ENCODE measurements around the gene SH2B2.
"Not testable (repeated sequence)": the region's sequence is repeated elsewhere in the genome, so short reads cannot be mapped to it uniquely, and the experiment has no call there.

The SH2B2 gene

GRCh38 chr7:102287111-102287980 lies 678 bp downstream of the SH2B2 start:
- DNase-seq, result no peak

GRCh38 chr7:102287981-102288278 lies 1.3 kb downstream of the SH2B2 start:
- no peak for DNase-seq

- no peak for DNase-seq
These were observed 1.7 kb downstream of the SH2B2 start for GRCh38 chr7:102288285-102288930.

GRCh38 chr7:102289057-102289456 lies 2.4 kb downstream of the SH2B2 start:
- DNase-seq, result no peak

DNA sequence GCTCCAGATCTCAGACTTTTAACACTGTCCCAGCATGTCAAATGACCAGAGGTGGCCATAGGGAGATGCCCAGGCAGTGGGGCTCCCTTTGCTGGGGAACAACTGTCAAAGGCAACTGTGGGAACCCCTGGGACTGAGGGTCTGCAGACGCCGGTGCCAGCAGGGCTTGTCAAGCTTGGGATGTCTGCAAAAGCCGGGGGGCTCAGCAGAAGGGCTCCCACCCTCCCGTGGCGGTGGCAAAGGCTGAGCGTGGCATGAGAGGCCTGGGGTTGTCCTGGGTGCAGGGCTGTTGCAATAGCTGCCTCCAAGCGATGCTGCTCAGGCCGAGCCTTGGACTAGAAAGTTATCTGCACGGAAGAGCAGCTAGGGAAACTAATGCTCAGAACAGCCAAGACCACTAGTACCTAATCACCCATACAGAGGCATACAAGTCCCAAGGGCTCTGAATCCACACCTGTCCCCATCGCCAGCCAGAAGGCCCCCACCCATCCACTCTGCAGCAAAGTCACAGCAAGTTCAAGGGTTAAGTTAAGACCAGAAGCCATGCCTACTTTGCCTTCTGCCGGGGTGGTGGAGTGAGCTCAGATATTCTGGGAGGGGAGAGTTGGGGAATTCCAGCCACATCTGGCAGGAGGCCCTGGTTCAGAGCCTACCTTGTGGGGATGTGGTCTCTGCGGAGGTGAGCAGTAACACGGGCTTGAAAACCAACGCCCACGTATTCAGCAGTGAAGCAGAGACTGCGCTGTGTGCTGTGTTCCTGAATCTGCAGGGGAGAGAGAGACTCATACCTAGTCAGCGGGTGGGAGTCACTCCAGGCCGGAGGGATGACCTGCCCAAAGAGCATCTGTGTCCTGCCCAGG lies 4.6 kb downstream of the SH2B2 start:
- no peak for DNase-seq

DNA sequence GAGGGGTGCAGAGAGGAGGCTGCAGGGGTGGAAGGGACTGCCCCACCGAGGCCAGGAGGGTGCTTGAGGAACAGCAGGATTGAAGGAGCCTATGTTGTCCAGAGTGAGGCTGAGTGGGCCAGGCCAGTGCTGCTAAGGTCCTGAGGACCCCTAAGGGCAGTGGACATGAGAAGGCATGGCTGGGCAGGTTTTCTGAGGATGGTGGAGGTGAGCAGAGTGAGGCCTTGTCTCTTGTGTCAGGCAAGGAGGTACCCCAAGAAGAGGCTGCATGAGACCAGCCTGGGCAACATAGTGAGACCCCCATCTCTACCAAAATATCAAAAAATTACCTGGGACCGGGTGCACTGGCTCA lies 5.2 kb downstream of the SH2B2 start:
- no peak for DNase-seq

- no peak for DNase-seq
These were observed 6.4 kb downstream of the SH2B2 start for GRCh38 chr7:102292813-102293798.

DNA sequence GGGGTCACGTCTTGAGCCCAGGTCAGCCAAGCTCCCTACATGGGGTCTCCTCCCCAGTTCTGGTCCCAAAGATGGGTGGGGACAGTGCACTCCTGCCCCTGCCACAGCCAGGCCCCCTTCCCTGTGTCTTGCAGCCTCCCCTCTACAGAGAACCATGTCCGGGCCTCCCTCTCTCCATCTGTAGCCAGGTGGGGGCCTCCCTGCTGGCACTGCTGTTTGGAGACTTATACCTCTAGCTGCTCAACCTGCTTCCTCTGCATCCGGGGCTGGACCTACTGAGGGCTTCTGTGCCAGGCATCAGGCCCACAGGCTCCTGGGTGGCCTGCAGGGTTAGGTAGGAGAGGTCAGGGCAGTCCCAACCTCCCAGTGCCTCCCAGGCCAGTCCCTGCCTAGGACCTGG lies 7.9 kb downstream of the SH2B2 start:
- no peak for DNase-seq

- DNase-seq, result no peak
These were observed 8.9 kb downstream of the SH2B2 start for GRCh38 chr7:102295346-102296178.

GRCh38 chr7:102296179-102296438 lies 9.4 kb downstream of the SH2B2 start:
- no peak for DNase-seq

- DNase-seq, result no peak
These were observed 9.8 kb downstream of the SH2B2 start for GRCh38 chr7:102296514-102296913.

GRCh38 chr7:102297487-102298218 lies 11.0 kb downstream of the SH2B2 start:
- no peak for DNase-seq

GRCh38 chr7:102300643-102301221 lies 14.1 kb downstream of the SH2B2 start:
- no peak for DNase-seq

GRCh38 chr7:102301367-102301766 lies 14.7 kb downstream of the SH2B2 start:
- not testable (repeated sequence) for DNase-seq

DNA sequence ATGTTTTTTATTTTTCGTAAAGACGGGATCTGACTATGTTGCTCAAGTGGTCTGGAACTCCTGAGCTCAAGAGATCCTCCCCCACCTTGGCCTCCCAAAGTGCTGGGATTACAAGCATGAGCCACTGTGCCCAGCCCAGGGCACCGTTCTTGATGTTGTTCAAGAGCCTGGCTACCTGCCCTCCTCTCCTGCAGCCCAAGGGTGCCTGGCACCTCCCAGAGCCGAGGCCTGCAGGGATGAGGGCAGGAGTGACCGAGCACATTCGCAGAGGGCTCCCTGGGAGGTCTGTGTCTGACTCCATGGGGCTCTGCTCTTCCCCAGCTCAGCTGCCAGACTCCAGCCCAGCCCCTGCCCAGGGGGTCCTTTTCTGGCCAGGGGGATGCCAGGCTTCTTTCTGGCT lies 15.4 kb downstream of the SH2B2 start:
- DNase-seq, result no peak

GRCh38 chr7:102303669-102304422 lies 17.2 kb downstream of the SH2B2 start:
- DNase-seq, result no peak

DNA sequence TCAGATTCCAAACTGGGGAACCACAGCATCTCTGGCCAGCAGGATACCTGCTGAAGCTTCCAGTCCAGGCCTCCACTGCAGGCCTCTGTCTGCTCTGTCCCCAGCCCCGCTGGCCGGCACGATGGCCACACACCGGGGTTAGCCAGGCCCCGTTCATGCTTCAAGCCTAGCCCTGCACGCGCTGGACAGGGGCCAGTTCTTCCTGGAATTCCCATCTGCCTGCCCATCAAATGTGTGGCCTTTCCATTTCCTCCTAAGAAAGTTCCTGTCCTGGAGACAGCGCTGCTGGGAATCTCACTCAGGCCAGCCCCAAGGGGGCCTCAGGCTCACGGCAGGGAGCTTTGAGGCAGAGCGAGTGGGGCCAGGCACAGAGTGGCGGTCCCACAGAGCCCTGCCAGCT lies 18.0 kb downstream of the SH2B2 start:
- no peak for DNase-seq

DNA sequence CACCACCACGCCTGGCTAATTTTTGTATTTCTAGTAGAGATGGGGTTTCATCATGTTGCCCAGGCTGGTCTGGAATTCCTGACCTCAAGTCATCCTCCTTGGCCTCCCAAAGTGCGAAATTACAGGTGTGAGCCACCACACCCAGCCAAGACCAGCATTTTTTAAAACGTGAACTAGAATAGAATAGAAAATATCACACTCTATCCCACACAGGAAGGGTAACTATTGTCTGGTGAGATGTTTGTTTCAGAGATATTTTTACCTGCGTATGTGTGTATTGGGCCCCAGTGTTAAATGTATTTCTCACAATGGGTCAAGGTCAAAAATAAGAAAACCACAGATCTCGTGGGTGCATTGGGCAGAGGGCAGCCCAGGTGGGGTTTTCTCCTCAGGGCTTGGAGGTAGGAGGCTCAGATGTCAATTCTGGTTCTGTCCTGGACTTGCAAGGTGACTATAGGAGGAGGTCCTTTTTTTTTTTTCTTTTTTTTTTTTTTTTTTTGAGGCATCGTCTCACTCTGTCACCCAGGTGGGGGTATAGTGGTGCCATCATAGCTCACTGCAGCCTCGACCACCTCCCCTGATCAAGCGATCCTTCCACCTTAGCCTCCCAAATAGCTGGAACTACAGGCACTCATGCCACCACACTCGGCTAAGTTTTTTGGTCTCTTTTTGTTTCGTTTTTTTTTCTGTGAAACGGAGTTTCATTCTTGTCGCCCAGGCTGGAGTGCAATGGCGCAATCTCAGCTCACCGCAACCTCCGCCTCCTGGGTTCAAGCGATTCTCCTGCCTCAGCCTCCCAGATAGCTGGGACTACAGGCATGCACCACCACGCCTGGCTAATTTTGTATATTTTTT lies 19.0 kb downstream of the SH2B2 start:
- DNase-seq, result no peak
